K562 (cell line): ENCODE measurements around the gene CELF4. TPM values are rescaled to one million over a fixed set of nuclear protein-coding genes. Genes with fewer than 3 reads are reported as not detected.

Experiments
- ATAC-seq: fragments of 200-7000 bp; cut with Tn5 transposase; 3 replicates; pipeline ENCODE4 v1.9.1; 2020; ENCODE audit warnings: moderate library complexity
- BruUV-seq: library from RNA; stranded (reverse); fragments of 400-500 nt; replicated peaks from 2 replicates; lab custom pipeline; 2021; lab: Mats Ljungman, UMichigan
- CTCF ChIA-PET: fragments of 300-600 bp; formaldehyde crosslinking; extraction: SDS; loops from one replicate; lab custom pipeline; 2021; ENCODE audit warnings: low intra/inter-chr PET ratio; lab: Yijun Ruan, JAX
- POLR2A ChIA-PET: fragments of 300-600, 350-650 bp; sonication (Branson Sonifier 250); formaldehyde crosslinking; extraction: SDS; loops from one replicate; lab custom pipeline; 2021; ENCODE audit warnings: antibody characterized with exemption, inconsistent platforms; lab: Yijun Ruan, JAX
- DNase-seq, 4 experiments: peaks; one replicate each; pipeline versions ENCODE4 v3.0.0 to v3.0.0-alpha.2; 2011 to 2018; ENCODE audit warnings: low spot score in 3 of 4, mixed read lengths in 3 of 4; ENCODE audit errors: extremely low read depth in 1 of 4
- FAIRE-seq: peaks from 2 replicates; lab custom pipeline; 2011; peaks lifted over from hg19 to GRCh38; lab: Jason Lieb, UNC
- H2AFZ ChIP-seq: 2 replicates; pipeline ENCODE4 v1.6.0; 2011; ENCODE audit warnings: low read depth, low read length, control low read depth, inconsistent platforms
- H3K27ac ChIP-seq: fragments of 200-600 bp; 3 replicates; pipeline ENCODE4 v1.8.0; 2011; ENCODE audit warnings: low read depth, mild to moderate bottlenecking, control low read depth, inconsistent platforms, low read length, moderate library complexity, mixed read lengths; ENCODE audit errors: extremely low read depth
- H3K27me3 ChIP-seq, 2 experiments: fragments of 300-600 bp in 1 of 2; 2 replicates in 1 of 2; 3 replicates in 1 of 2; pipeline versions ENCODE4 v1.6.0 to v1.8.0; 2011; ENCODE audit warnings: inconsistent platforms in 2 of 2, low read length in 2 of 2, mild to moderate bottlenecking in 1 of 2, mixed read lengths in 1 of 2, moderate library complexity in 1 of 2; ENCODE audit not compliant: control insufficient read depth in 2 of 2, insufficient read depth in 2 of 2
- H3K36me3 ChIP-seq: fragments of 300-600 bp; 3 replicates; pipeline ENCODE4 v1.8.0; 2011; ENCODE audit warnings: mild to moderate bottlenecking, low read length, inconsistent platforms; ENCODE audit not compliant: control insufficient read depth, insufficient read depth
- H3K4me1 ChIP-seq, 2 experiments: fragments of 200-600 bp in 1 of 2; replicated peaks in 1 of 2; 2 replicates in 1 of 2; 3 replicates in 1 of 2; pipeline versions ENCODE4 v1.5.1 to v1.8.0; 2011; ENCODE audit warnings: inconsistent platforms in 2 of 2, low read length in 2 of 2, mild to moderate bottlenecking in 1 of 2, mixed read lengths in 1 of 2, moderate library complexity in 1 of 2; ENCODE audit not compliant: control insufficient read depth in 2 of 2, insufficient read depth in 2 of 2
- H3K4me2 ChIP-seq: 2 replicates; pipeline ENCODE4 v1.6.1; 2011; ENCODE audit warnings: low read length, control low read depth, inconsistent platforms, mixed read lengths; ENCODE audit not compliant: insufficient read depth
- H3K4me3 ChIP-seq: fragments of 200-600 bp; sonication (generic), shearing (Covaris generic); 2 replicates; pipeline ENCODE4 v1.5.1; 2016; ENCODE audit warnings: control low read depth, inconsistent platforms
- H3K79me2 ChIP-seq: fragments of 200-600 bp; 3 replicates; pipeline ENCODE4 v1.8.0; 2011; ENCODE audit warnings: low read length, inconsistent platforms; ENCODE audit not compliant: control insufficient read depth, insufficient read depth
- H3K9ac ChIP-seq, 2 experiments: 2 replicates each; pipeline versions ENCODE4 v1.6.0 to v1.6.1; 2011; ENCODE audit warnings: low read depth in 2 of 2, low read length in 2 of 2, control low read depth in 1 of 2, inconsistent platforms in 1 of 2, mild to moderate bottlenecking in 1 of 2, mixed read lengths in 1 of 2; ENCODE audit not compliant: insufficient read depth in 1 of 2
- H3K9me1 ChIP-seq: one replicate; pipeline ENCODE4 v1.6.0; 2011; ENCODE audit warnings: inconsistent platforms, mild to moderate bottlenecking, low read length, moderate library complexity; ENCODE audit not compliant: control insufficient read depth, insufficient read depth
- H3K9me3 ChIP-seq: replicated peaks from 2 replicates; pipeline ENCODE4 v1.5.1; 2011; ENCODE audit warnings: low read depth, low read length, inconsistent platforms; ENCODE audit not compliant: control insufficient read depth, insufficient read depth
- H4K20me1 ChIP-seq: replicated peaks from 2 replicates; pipeline ENCODE4 v1.6.1; 2011; ENCODE audit warnings: low read length, inconsistent platforms, mixed read lengths; ENCODE audit not compliant: control insufficient read depth, insufficient read depth
- ATF2 ChIP-seq: sonication (generic); formaldehyde crosslinking; IDR thresholded peaks from 2 replicates; pipeline ENCODE4 v1.8.1; 2022; ENCODE audit warnings: missing genetic modification reagents
- BHLHE40 ChIP-seq: IDR thresholded peaks from 2 replicates; pipeline ENCODE4 v1.6.1; 2011; ENCODE audit warnings: low read length, improper control_type of control experiment
- CHD1 ChIP-seq: fragments of 200-600 bp; sonication (generic); IDR thresholded peaks from one replicate; pipeline ENCODE4 v1.6.1; 2012; ENCODE audit warnings: mild to moderate bottlenecking, moderate library complexity, low read length, inconsistent platforms
- GMEB1 ChIP-seq: fragments of 250-450 bp; sonication (Bioruptor Pico); IDR thresholded peaks from 2 replicates; pipeline ENCODE4 v1.4.0; 2020; ENCODE audit warnings: mild to moderate bottlenecking
- MEF2D ChIP-seq: conservative IDR thresholded peaks from 2 replicates; pipeline ENCODE4 v1.6.1; 2016; ENCODE audit warnings: low read depth, missing genetic modification characterization, missing compliant biosample characterization
- RCOR1 ChIP-seq, 2 experiments: IDR thresholded peaks; 2 replicates each; pipeline ENCODE4 v1.6.1; 2012; ENCODE audit warnings: low read depth in 2 of 2, low read length in 2 of 2, borderline replicate concordance in 1 of 2, improper control_type of control experiment in 1 of 2
- RFX7 ChIP-seq: fragments of 250-450 bp; sonication (Bioruptor Pico); IDR thresholded peaks from 2 replicates; pipeline ENCODE4 v1.5.1; 2021; ENCODE audit warnings: mild to moderate bottlenecking
- SIN3B ChIP-seq: fragments of 450-650 bp; IDR thresholded peaks from 2 replicates; pipeline ENCODE4 v1.6.1; 2017; ENCODE audit warnings: low read depth, mild to moderate bottlenecking, moderate library complexity
- SMARCC2 ChIP-seq: fragments of 450-650 bp; IDR thresholded peaks from 2 replicates; pipeline ENCODE4 v1.6.1; 2017; ENCODE audit warnings: antibody characterized with exemption, moderate library complexity, mild to moderate bottlenecking, low read depth
- TCF15 ChIP-seq: fragments of 250-450 bp; sonication (Bioruptor Pico); IDR thresholded peaks from 2 replicates; pipeline ENCODE4 v1.8.0; 2022; ENCODE audit warnings: moderate library complexity, mild to moderate bottlenecking, inconsistent platforms
- ZNF175 ChIP-seq: fragments of 200-800 bp; sonication (Bioruptor generic); IDR thresholded peaks from 2 replicates; pipeline ENCODE4 v1.6.1; 2016; ENCODE audit warnings: low read depth, mild to moderate bottlenecking, missing genetic modification characterization, missing compliant biosample characterization
- ZNF518B ChIP-seq: fragments of 250-450 bp; sonication (Bioruptor Pico); IDR thresholded peaks from 2 replicates; pipeline ENCODE4 v1.5.0; 2021; ENCODE audit warnings: mild to moderate bottlenecking, moderate library complexity
- ZSCAN29 ChIP-seq: fragments of 450-650 bp; IDR thresholded peaks from 2 replicates; pipeline ENCODE4 v1.6.1; 2017
- whole genome bisulfite sequencing: fragments of 100-300 bp; shearing (Covaris generic); methylation state at CpG from one replicate; pipeline ENCODE4 v1.1.6; 2016; ENCODE audit warnings: low coverage, mixed read lengths; ENCODE audit not compliant: insufficient coverage; ENCODE audit errors: missing lambda C conversion rate; 5-methylcytosine and 5-hydroxymethylcytosine counted together
- in situ Hi-C: fragments of 300-500 bp; cut with MboI; formaldehyde crosslinking; loops from 4 replicates; pipeline ENCODE4 v1.15.0; 2018; ENCODE audit warnings: inconsistent platforms, mixed read lengths
- intact Hi-C: fragments of 100-400 bp; cut with micrococcal nuclease; formaldehyde crosslinking; loops from 2 replicates; pipeline ENCODE4 v1.14.2; 2022
- polyA plus RNA-seq, 8 experiments: library from polyadenylated mRNA; depleted of rRNA in 4 of 8; stranded (reverse) in 5 of 8; unstranded in 3 of 8; fragments of >200 nt; fragmentation: Nextera tagmentation in 2 of 8; fragmentation: Illumina TruSeq in 1 of 8; extraction: Ambion mirVana in 2 of 8; extraction: Trizol in 1 of 8; gene quantifications; 2 replicates each; pipeline versions ENCODE4 v1.2.1 to v1.2.3, GENCODE V29; 2011 to 2014; ENCODE audit warnings: inconsistent platforms in 1 of 8, missing spikeins in 1 of 8
- total RNA-seq, 7 experiments: library from RNA; depleted of rRNA in 6 of 7; stranded (reverse); fragments of >200 nt in 6 of 7; fragmentation: Illumina TruSeq in 2 of 7; extraction: Trizol in 2 of 7; gene quantifications; 2 replicates each; pipeline versions ENCODE4 v1.2.1 to v1.2.3, GENCODE V29; 2011 to 2021; ENCODE audit warnings: low replicate concordance in 1 of 7

The CELF4 gene
- total and polyA plus RNA-seq, 9 of the 15 experiments (the other 6 are each of a cell fraction or from before 2014, with no cell fraction given), result 0.04 to 0.24 (median 0.07) TPM; not detected in 3

- Histone ChIP-seq H3K79me2 (no peaks in the 10 kb centered on the region), H2AFZ (no peak overlapping the region), H3K4me2 (no peak overlapping the region), H3K4me1 (no peaks in the 10 kb centered on the region), H3K36me3 (no peaks in the 10 kb centered on the region), H3K4me3 (no peak overlapping the region), H3K9me1 (no peaks in the 10 kb centered on the region), H3K27ac (no peak overlapping the region), H3K27me3 (no peaks in the 10 kb centered on the region; a peak in 1 of 5 replicates), H3K9ac (no peak overlapping the region), H4K20me1 (no peaks in the 10 kb centered on the region), H3K9me3 (no peaks in the 10 kb centered on the region)
- BruUV-seq, result no TSS peak
- ATAC-seq, result no peak
- no peak for TF ChIP-seq ZSCAN29
- no peak for TF ChIP-seq RCOR1 (IDR thresholded peaks at IDR 0.05; ENCODE audit: borderline replicate concordance in 1 of 2, low read depth in 2 of 2, low read length in 2 of 2)
- no peak for TF ChIP-seq BHLHE40
- TF ChIP-seq RFX7 (CRISPR knock-in tag), result no peak
- no peak for TF ChIP-seq TCF15
- no peak for TF ChIP-seq ZNF175 (CRISPR knock-in tag)
- TF ChIP-seq SIN3B, result no peak
- TF ChIP-seq MEF2D (tag), result no peak
- TF ChIP-seq CHD1, result no peak
- no peak for TF ChIP-seq ATF2 (CRISPR knock-in tag)
- no peak for TF ChIP-seq SMARCC2
- no peak for TF ChIP-seq GMEB1
- TF ChIP-seq ZNF518B, result no peak
- no peak for DNase-seq
- CTCF ChIA-PET, result no interaction called here
- intact Hi-C loops (no loop called here), in situ Hi-C loops (no loop called here)
- POLR2A ChIA-PET, result no interaction called here
- FAIRE-seq, result no peak
- WGBS, result 2% methylated on average over 15 of the region's 15 CpGs
Observed at GRCh38 chr18:37426586-37426985, 139.0 kb downstream of the CELF4 start.
